Lower lobe of right lung (tissue), 2 donors: ENCODE results near the gene CPXCR1. TPM values are rescaled to one million over a fixed set of nuclear protein-coding genes. Genes with fewer than 3 reads are reported as not detected.
"Not testable (repeated sequence)": the region's sequence is repeated elsewhere in the genome, so short reads cannot be mapped to it uniquely, and the experiment has no call there.

Experiments used
- ATAC-seq, 2 donors: fragments of 200-7000 bp; cut with Tn5 transposase; one replicate each; pipeline ENCODE4 v1.9.1; 2020 to 2022; ENCODE audit warnings: mild to moderate bottlenecking in 2 of 2, moderate library complexity in 2 of 2
- DNase-seq: peaks from one replicate; pipeline ENCODE4 v3.0.0-alpha.2; 2020
- H3K27ac ChIP-seq: fragments of 200-600 bp; one replicate; pipeline ENCODE4 v1.8.0; 2022
- H3K27me3 ChIP-seq: fragments of 200-600 bp; one replicate; pipeline ENCODE4 v1.8.0; 2022; ENCODE audit warnings: low read depth
- H3K36me3 ChIP-seq: fragments of 200-600 bp; one replicate; pipeline ENCODE4 v1.8.0; 2022; ENCODE audit warnings: mild to moderate bottlenecking
- H3K4me1 ChIP-seq: fragments of 200-600 bp; one replicate; pipeline ENCODE4 v1.8.0; 2022
- H3K4me3 ChIP-seq: fragments of 200-600 bp; one replicate; pipeline ENCODE4 v1.8.0; 2022; ENCODE audit warnings: mild to moderate bottlenecking
- H3K9me3 ChIP-seq: fragments of 200-600 bp; one replicate; pipeline ENCODE4 v1.8.0; 2022
- CTCF ChIP-seq: fragments of 200-600 bp; IDR thresholded peaks from one replicate; pipeline ENCODE4 v1.8.0; 2022; ENCODE audit warnings: antibody characterized with exemption, mild to moderate bottlenecking
- intact Hi-C: fragments of 100-400 bp; cut with DNase I; formaldehyde crosslinking; loops from one replicate; pipeline ENCODE4 v1.11.0; 2022
- long read RNA-seq: library from polyadenylated mRNA; unstranded; transcript quantifications from one replicate; pipeline ENCODE4 v2.0.0, GENCODE V29; 2021
- total RNA-seq: library from RNA; stranded (reverse); fragmentation: NEBNext Ultra II Directional; extraction: Animal tissue kit (Norgen Biotek cat#: 25700); gene quantifications from one replicate; pipeline ENCODE4 v1.2.1, GENCODE V29; 2021
- donor health status: DM: no; HTN: yes; CAD: no; lungs with severe emphysema.

The CPXCR1 gene
- not detected for total RNA-seq
- long read RNA-seq, result 0 reads

DNA sequence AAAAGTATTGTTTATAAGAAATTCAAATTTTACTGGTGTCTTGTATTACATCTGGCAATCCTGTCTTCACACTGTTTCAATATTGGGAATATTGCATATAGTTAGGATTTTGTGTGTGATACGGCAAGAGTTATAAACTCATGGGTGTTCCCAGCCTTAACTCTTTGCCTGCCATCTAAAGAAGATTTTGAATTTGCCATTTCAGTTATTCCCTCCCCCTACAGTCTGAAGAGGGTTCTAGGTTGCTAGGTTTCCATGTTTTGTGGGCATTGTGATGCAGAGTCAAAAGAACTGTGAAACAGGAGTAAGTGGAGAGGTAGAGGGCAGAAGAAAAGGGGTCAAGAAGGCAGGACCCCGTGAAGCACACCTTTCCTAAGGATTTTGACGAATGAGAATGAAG, at the start of gene CPXCR1:
Gene CPXCR1 (plus strand): TSS at position 301 of the 400 bp plus-strand sequence. CDS start 6,190 bp downstream, outside the sequence.
- intact Hi-C loops, result no loop called here
- no peak for TF ChIP-seq CTCF
- Histone ChIP-seq H3K4me1 (no peaks in the 10 kb centered on the region), H3K9me3 (no peaks in the 10 kb centered on the region), H3K36me3 (no peaks in the 10 kb centered on the region), H3K27ac (no peak within 1 kb of the TSS), H3K27me3 (no peaks in the 10 kb centered on the region), H3K4me3 (no peak within 1 kb of the TSS)
- no peak for DNase-seq
- no peak for ATAC-seq

GRCh38 chrX:88735835-88736234, 11.2 kb upstream of the CPXCR1 start:
- no peak overlapping the region for H3K4me3 ChIP-seq

DNA sequence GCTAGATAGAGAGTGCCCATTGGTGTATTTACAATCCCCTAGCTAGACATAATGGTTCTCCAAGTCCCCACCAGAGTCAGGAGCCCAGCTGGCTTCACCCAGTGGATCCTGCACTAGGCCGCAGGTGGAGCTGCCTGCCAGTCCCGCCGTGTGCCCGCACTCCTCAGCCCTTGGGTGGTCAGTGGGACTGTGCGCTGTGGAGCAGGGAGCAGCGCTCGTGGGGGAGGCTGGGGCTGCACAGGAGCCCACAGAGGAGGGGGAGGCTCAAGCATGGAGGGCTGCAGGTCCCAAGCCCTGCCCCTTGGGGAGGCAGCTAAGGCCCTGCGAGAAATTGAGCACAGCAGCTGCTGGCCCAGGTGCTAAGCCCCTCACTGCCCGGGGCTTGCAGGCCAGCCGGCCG, 810 bp upstream of the CPXCR1 start:
- H3K36me3 ChIP-seq, H3K9me3 ChIP-seq, H3K27me3 ChIP-seq, intact Hi-C loops, H3K27ac ChIP-seq, ATAC-seq, DNase-seq, H3K4me3 ChIP-seq, H3K4me1 ChIP-seq: not testable (repeated sequence)

More at GRCh38 chrX:88735835-88736234, 11.2 kb upstream of the CPXCR1 start:
- ATAC-seq, result no peak
- no peak for TF ChIP-seq CTCF
- Histone ChIP-seq H3K27ac (no peak overlapping the region), H3K36me3 (no peaks in the 10 kb centered on the region), H3K4me1 (no peaks in the 10 kb centered on the region), H3K9me3 (no peaks in the 10 kb centered on the region), H3K27me3 (no peaks in the 10 kb centered on the region)
- DNase-seq, result no peak
- intact Hi-C loops, result no loop called here

- H3K36me3 ChIP-seq, H3K4me3 ChIP-seq, H3K9me3 ChIP-seq, DNase-seq, intact Hi-C loops, H3K27ac ChIP-seq, H3K4me1 ChIP-seq, ATAC-seq, H3K27me3 ChIP-seq: not testable (repeated sequence)
Measured at GRCh38 chrX:88752339-88752738, 5.3 kb downstream of the CPXCR1 start.

DNA sequence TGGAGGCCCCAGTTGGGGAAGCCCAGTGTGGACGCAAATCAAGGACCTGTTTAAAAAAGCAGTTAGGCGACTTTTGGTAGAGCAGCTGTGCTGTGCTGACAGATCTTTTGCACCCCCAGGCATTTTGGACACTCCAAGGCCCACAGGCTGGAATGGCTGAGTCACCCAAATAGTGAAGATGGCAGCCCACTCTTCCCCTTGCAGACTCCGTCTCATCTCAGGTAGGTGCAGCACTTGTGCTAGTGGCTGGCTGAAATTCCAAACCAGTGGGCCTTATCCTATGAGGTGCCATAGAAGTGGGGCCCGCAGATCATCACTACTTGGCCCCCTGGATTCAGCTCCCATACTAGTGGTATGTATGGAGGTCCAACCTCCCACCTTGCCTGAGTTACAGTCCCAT, 42.8 kb downstream of the CPXCR1 start:
- ATAC-seq (no peak), DNase-seq (no peak)
- H3K4me3 ChIP-seq, result no peak overlapping the region
- no peak for TF ChIP-seq CTCF
- no peak overlapping the region for H3K27ac ChIP-seq
- intact Hi-C loops, result no loop called here
- H3K27me3 ChIP-seq, result no peaks in the 10 kb centered on the region
- H3K36me3 ChIP-seq, result no peaks in the 10 kb centered on the region
- no peaks in the 10 kb centered on the region for H3K4me1 ChIP-seq
- H3K9me3 ChIP-seq, result no peaks in the 10 kb centered on the region
